Liver (tissue), 9 donors: ENCODE data around the gene PHACTR4. TPM values are rescaled to one million over a fixed set of nuclear protein-coding genes. Genes with fewer than 3 reads are reported as not detected.

Source experiments
- DNase-seq: peaks from one replicate; pipeline ENCODE4 v3.0.0-alpha.2; 2017; ENCODE audit warnings: low spot score
- H3K27ac ChIP-seq, 2 donors: one replicate each; pipeline ENCODE4 v1.7.0; 2013; ENCODE audit warnings: inconsistent platforms in 2 of 2, low read length in 2 of 2, control low read depth in 1 of 2, low read depth in 1 of 2, mild to moderate bottlenecking in 1 of 2
- H3K27me3 ChIP-seq, 4 donors: one replicate each; pipeline versions ENCODE4 v1.6.1 to v1.7.0; 2013; ENCODE audit warnings: low read length in 3 of 4, inconsistent platforms in 1 of 4, mild to moderate bottlenecking in 1 of 4, moderate library complexity in 1 of 4; ENCODE audit not compliant: control insufficient read depth in 4 of 4, insufficient read depth in 4 of 4
- H3K36me3 ChIP-seq, 4 donors: one replicate each; pipeline versions ENCODE4 v1.6.1 to v1.7.0; 2013; ENCODE audit warnings: low read length in 3 of 4, mild to moderate bottlenecking in 3 of 4, low read depth in 1 of 4, moderate library complexity in 1 of 4; ENCODE audit not compliant: control insufficient read depth in 4 of 4, insufficient read depth in 3 of 4
- H3K4me1 ChIP-seq, 4 donors: one replicate each; pipeline versions ENCODE4 v1.6.1 to v1.7.0; 2013; ENCODE audit warnings: low read length in 3 of 4, mild to moderate bottlenecking in 3 of 4, moderate library complexity in 1 of 4; ENCODE audit not compliant: control insufficient read depth in 4 of 4, insufficient read depth in 4 of 4
- H3K4me3 ChIP-seq, 3 donors: one replicate each; pipeline versions ENCODE4 v1.6.1 to v1.7.0; 2013; ENCODE audit warnings: low read length in 3 of 3, control low read depth in 1 of 3, low read depth in 1 of 3, mild to moderate bottlenecking in 1 of 3
- H3K9ac ChIP-seq, 2 donors: one replicate each; pipeline ENCODE4 v1.7.0; 2013; ENCODE audit warnings: low read length in 2 of 2, mild to moderate bottlenecking in 2 of 2, moderate library complexity in 2 of 2, control low read depth in 1 of 2, low read depth in 1 of 2
- H3K9me3 ChIP-seq, 4 donors: one replicate each; pipeline versions ENCODE4 v1.6.1 to v1.7.0; 2013; ENCODE audit warnings: low read length in 3 of 4; ENCODE audit not compliant: control insufficient read depth in 4 of 4
- EGR1 ChIP-seq, 2 donors: IDR thresholded peaks; 2 replicates each; pipeline ENCODE4 v1.6.1; 2016 to 2018; ENCODE audit warnings: antibody characterized with exemption in 2 of 2, low read depth in 2 of 2
- FOXA1 ChIP-seq: IDR thresholded peaks from 2 replicates; pipeline ENCODE4 v1.6.1; 2016; ENCODE audit warnings: antibody characterized with exemption
- GABPA ChIP-seq, 2 donors: IDR thresholded peaks in 1 of 2; conservative IDR thresholded peaks in 1 of 2; 2 replicates each; pipeline ENCODE4 v1.6.1; 2016; ENCODE audit warnings: antibody characterized with exemption in 2 of 2, mild to moderate bottlenecking in 1 of 2, moderate library complexity in 1 of 2
- HNF4A ChIP-seq, 2 donors: conservative IDR thresholded peaks; 2 replicates each; pipeline ENCODE4 v1.6.1; 2016; ENCODE audit warnings: antibody characterized with exemption in 2 of 2, mild to moderate bottlenecking in 2 of 2
- JUND ChIP-seq, 2 donors: IDR thresholded peaks; 2 replicates each; pipeline ENCODE4 v1.6.1; 2016; ENCODE audit warnings: antibody characterized with exemption in 2 of 2
- NR2F2 ChIP-seq: IDR thresholded peaks from 2 replicates; pipeline ENCODE4 v1.6.1; 2016; ENCODE audit warnings: antibody characterized with exemption
- RAD21 ChIP-seq, 2 donors: IDR thresholded peaks; 2 replicates each; pipeline ENCODE4 v1.6.1; 2016; ENCODE audit warnings: antibody characterized with exemption in 2 of 2, mild to moderate bottlenecking in 2 of 2
- RXRA ChIP-seq, 2 donors: IDR thresholded peaks; 2 replicates each; pipeline ENCODE4 v1.6.1; 2017 to 2018; ENCODE audit warnings: antibody characterized with exemption in 2 of 2, mild to moderate bottlenecking in 1 of 2
- SP1 ChIP-seq: IDR thresholded peaks from 2 replicates; pipeline ENCODE4 v1.6.1; 2018; ENCODE audit warnings: antibody characterized with exemption, mild to moderate bottlenecking
- WGBS: extraction: QIAGEN DNeasy Blood & Tissue Kit; methylation state at CpG from one replicate; pipeline ENCODE4 v1.1.7; 2013; 5-methylcytosine and 5-hydroxymethylcytosine counted together
- polyA plus RNA-seq, 2 donors: library from polyadenylated mRNA; stranded (reverse) in 1 of 2; unstranded in 1 of 2; fragments of 200-250 nt in 1 of 2; fragments of >200 nt in 1 of 2; fragmentation: Nextera tagmentation in 1 of 2; extraction: Ambion mirVana in 1 of 2; gene quantifications; one replicate each; pipeline versions ENCODE4 v1.2.1 to v1.2.3, GENCODE V29; 2013 to 2015
- total RNA-seq, 2 donors: library from RNA; depleted of rRNA; stranded (reverse); fragments of >200 nt; gene quantifications; one replicate each; pipeline ENCODE4 v1.2.3, GENCODE V29; 2014
- TF ChIP-seq, protein P1 (sequence below): fragments of 150-350 bp; IDR thresholded peaks from 2 replicates; pipeline ENCODE4 v1.5.1; 2017; ENCODE audit warnings: improper control_type of control experiment, low read depth, low read length; ENCODE audit not compliant: missing input control
- TF ChIP-seq, protein P2 (sequence below): IDR thresholded peaks from 2 replicates; pipeline ENCODE4 v1.6.1; 2016; ENCODE audit warnings: antibody characterized with exemption, mild to moderate bottlenecking
- donor health status: healthy.
- donor health status: healthy.
- donor health status: healthy.
- donor health status: healthy.
- donor health status: healthy.

Gene PHACTR4
- total and polyA plus RNA-seq, 4 donors: 8.9 to 22.6 (median 10.8) TPM

DNA sequence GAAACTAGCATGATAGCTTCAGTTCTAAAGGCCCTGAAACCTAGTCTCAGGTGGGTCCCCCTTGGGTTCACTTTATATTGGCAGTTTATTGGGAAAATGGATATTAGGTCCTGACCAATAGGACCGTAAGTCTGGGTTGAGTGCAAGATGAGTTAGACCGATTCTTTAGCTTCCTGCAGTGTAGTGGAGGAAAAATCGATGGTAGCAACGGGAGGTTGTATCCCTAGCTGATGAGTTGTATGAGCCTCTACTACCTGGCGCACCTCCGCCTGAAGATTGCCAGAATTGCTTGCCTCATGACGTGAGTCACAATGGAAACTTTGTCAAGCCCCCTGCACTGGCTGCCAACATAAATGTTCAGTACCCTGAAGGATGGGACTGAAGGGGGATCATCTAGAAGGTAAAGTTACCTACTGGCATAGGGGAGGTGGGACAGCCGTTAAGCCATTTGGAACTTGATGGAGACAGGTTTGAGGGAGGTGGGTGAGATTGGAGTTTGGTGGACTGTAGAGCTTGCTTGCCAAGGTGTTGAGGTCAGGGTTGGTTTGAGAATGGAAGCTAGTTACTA lies 140.2 kb downstream of the PHACTR4 start:
- 77% methylated on average over 8 of the region's 8 CpGs for WGBS
- H3K9ac ChIP-seq: no peak overlapping the region

DNA sequence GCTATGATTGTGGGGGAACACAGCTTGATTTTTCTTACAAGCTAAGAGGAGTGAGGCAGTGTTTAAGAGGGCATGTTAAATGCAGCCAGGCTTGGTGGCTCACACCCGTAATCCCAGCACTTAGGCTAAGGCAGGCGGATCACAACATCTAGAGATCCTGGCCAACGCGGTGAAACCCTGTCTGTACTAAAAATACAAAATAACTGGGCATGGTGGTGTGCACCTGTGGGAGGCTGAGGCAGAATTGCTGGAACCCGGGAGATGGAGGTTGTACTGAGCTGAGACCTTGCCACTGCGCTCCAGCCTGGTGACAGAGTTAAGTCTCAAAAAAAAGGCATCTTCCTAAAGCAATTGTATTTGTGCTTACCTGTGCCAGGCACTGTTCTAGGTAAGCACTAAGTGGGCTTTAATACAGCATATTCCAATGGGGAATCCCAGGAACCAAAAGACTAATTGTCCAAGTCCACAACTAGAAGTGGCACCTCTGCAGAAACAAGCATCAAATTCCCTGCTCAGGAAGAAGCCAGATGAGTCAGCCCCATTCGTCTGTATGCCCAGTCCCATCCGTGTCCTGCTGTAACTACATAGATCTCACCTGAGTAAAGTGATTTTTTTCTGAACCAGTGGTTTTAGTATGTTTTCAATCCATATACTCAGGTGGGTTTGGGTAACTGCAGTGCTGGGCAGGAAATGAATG lies 140.9 kb downstream of the PHACTR4 start:
- DNase-seq: no peak
- 79% methylated on average over 8 of the region's 8 CpGs for WGBS
- TF ChIP-seq HNF4A (conservative IDR thresholded peaks at IDR 0.05) (no peak), SP1 (no peak), GABPA (IDR thresholded peaks at IDR 0.05 in 1 of 2, conservative IDR thresholded peaks at IDR 0.05 in 1 of 2) (no peak), RXRA (IDR thresholded peaks at IDR 0.05) (no peak), RAD21 (IDR thresholded peaks at IDR 0.05) (no peak), EGR1 (IDR thresholded peaks at IDR 0.05; ENCODE audit: low read depth in 2 of 2) (no peak), FOXA1 (no peak)
- TF ChIP-seq, protein P1, sequence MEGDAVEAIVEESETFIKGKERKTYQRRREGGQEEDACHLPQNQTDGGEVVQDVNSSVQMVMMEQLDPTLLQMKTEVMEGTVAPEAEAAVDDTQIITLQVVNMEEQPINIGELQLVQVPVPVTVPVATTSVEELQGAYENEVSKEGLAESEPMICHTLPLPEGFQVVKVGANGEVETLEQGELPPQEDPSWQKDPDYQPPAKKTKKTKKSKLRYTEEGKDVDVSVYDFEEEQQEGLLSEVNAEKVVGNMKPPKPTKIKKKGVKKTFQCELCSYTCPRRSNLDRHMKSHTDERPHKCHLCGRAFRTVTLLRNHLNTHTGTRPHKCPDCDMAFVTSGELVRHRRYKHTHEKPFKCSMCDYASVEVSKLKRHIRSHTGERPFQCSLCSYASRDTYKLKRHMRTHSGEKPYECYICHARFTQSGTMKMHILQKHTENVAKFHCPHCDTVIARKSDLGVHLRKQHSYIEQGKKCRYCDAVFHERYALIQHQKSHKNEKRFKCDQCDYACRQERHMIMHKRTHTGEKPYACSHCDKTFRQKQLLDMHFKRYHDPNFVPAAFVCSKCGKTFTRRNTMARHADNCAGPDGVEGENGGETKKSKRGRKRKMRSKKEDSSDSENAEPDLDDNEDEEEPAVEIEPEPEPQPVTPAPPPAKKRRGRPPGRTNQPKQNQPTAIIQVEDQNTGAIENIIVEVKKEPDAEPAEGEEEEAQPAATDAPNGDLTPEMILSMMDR: no peak
- H3K9me3 ChIP-seq: no peaks in the 10 kb centered on the region
- no peak overlapping the region for H3K9ac ChIP-seq
- H3K4me1 ChIP-seq: peaks cover 7 to 34% (median 15%) of the 10 kb centered on the region in 4 donors
- peaks cover 8 to 43% (median 35%) of the 10 kb centered on the region in 4 donors for H3K36me3 ChIP-seq
- H3K27me3 ChIP-seq: no peaks in the 10 kb centered on the region
- peak overlapping the region in 1 of 2 donors; percentile 0 for H3K27ac ChIP-seq
- no peak overlapping the region for H3K4me3 ChIP-seq

More for the DNA sequence above, 140.2 kb downstream of the PHACTR4 start:
- Histone ChIP-seq H3K27me3 (no peaks in the 10 kb centered on the region), H3K27ac (peak overlapping the region in 1 of 2 donors; percentile 0), H3K36me3 (peaks cover 8 to 43% (median 35%) of the 10 kb centered on the region in 4 donors), H3K4me3 (no peak overlapping the region), H3K9me3 (no peaks in the 10 kb centered on the region), H3K4me1 (peaks cover 7 to 34% (median 15%) of the 10 kb centered on the region in 4 donors)
- TF ChIP-seq FOXA1: peak; percentile 15
- TF ChIP-seq, protein P2, sequence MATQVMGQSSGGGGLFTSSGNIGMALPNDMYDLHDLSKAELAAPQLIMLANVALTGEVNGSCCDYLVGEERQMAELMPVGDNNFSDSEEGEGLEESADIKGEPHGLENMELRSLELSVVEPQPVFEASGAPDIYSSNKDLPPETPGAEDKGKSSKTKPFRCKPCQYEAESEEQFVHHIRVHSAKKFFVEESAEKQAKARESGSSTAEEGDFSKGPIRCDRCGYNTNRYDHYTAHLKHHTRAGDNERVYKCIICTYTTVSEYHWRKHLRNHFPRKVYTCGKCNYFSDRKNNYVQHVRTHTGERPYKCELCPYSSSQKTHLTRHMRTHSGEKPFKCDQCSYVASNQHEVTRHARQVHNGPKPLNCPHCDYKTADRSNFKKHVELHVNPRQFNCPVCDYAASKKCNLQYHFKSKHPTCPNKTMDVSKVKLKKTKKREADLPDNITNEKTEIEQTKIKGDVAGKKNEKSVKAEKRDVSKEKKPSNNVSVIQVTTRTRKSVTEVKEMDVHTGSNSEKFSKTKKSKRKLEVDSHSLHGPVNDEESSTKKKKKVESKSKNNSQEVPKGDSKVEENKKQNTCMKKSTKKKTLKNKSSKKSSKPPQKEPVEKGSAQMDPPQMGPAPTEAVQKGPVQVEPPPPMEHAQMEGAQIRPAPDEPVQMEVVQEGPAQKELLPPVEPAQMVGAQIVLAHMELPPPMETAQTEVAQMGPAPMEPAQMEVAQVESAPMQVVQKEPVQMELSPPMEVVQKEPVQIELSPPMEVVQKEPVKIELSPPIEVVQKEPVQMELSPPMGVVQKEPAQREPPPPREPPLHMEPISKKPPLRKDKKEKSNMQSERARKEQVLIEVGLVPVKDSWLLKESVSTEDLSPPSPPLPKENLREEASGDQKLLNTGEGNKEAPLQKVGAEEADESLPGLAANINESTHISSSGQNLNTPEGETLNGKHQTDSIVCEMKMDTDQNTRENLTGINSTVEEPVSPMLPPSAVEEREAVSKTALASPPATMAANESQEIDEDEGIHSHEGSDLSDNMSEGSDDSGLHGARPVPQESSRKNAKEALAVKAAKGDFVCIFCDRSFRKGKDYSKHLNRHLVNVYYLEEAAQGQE: peak; percentile 21
- TF ChIP-seq EGR1 (IDR thresholded peaks at IDR 0.05; ENCODE audit: low read depth in 2 of 2): peak in 1 of 2 donors; percentile 8
- no peak for TF ChIP-seq JUND (IDR thresholded peaks at IDR 0.05)
- DNase-seq: no peak

DNA sequence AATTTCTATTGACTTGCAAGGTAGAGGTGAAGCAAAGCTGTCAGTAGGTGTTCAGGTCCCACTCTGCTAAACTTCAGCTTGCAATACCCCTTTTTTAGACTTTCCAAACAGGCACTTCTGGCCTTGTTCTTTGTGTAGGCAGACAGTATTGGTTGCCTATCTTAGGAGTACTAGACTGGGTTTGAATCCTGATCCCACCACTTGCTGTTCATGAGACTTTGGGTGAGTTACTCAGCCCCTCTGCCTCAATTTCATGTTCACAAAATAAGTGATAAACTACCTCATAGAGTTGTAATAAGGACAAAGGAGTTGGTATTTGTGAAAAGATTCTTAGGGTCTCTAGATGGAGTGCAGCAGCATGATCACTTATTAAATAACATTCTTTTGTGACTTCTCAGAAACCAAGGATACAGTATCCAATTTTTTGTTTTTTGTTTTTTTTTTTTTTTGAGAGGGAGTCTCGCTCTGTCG lies 141.5 kb downstream of the PHACTR4 start:
- H3K27ac ChIP-seq: no peak overlapping the region
- peaks cover 7 to 34% (median 15%) of the 10 kb centered on the region in 4 donors for H3K4me1 ChIP-seq
- H3K4me3 ChIP-seq: no peak overlapping the region
- H3K27me3 ChIP-seq: no peaks in the 10 kb centered on the region
- TF ChIP-seq NR2F2: no peak
- peaks cover 8 to 43% (median 35%) of the 10 kb centered on the region in 4 donors for H3K36me3 ChIP-seq
- WGBS: 88% methylated on average over 2 of the region's 2 CpGs
- no peak for DNase-seq
- no peak overlapping the region for H3K9ac ChIP-seq
- H3K9me3 ChIP-seq: no peaks in the 10 kb centered on the region
